GM23338 (cell line): ENCODE results near the gene MAP3K6. TPM values are rescaled to one million over a fixed set of nuclear protein-coding genes. Genes with fewer than 3 reads are reported as not detected.

Source experiments
- ATAC-seq: fragments of 200-7000 bp; cut with Tn5 transposase; 3 replicates; pipeline ENCODE4 v1.9.1; 2020
- DNase-seq: peaks from one replicate; pipeline ENCODE4 v3.0.0-alpha.2; 2015; ENCODE audit warnings: low spot score
- H2AFZ ChIP-seq: fragments of 200-600 bp; sonication (generic); 2 replicates; pipeline ENCODE4 v1.8.0; 2016; ENCODE audit warnings: antibody characterized with exemption, mild to moderate bottlenecking, moderate library complexity
- H3F3A ChIP-seq: fragments of 200-600 bp; sonication (generic); replicated peaks from 2 replicates; pipeline ENCODE4 v1.8.0; 2017; ENCODE audit warnings: antibody characterized with exemption, mixed run types, low read depth
- H3K27ac ChIP-seq: fragments of 200-600 bp; sonication (generic); 2 replicates; pipeline ENCODE4 v1.6.1; 2016; ENCODE audit warnings: low read depth
- H3K27me3 ChIP-seq: fragments of 200-600 bp; sonication (generic); 2 replicates; pipeline ENCODE4 v1.8.0; 2016; ENCODE audit warnings: mild to moderate bottlenecking, mixed run types, moderate library complexity; ENCODE audit not compliant: insufficient read depth
- H3K36me3 ChIP-seq: fragments of 200-600 bp; sonication (generic); 2 replicates; pipeline ENCODE4 v1.8.0; 2016; ENCODE audit warnings: mild to moderate bottlenecking; ENCODE audit not compliant: insufficient read depth
- H3K4me1 ChIP-seq: fragments of 200-600 bp; sonication (generic); 2 replicates; pipeline ENCODE4 v1.8.0; 2016; ENCODE audit warnings: mild to moderate bottlenecking, moderate library complexity; ENCODE audit not compliant: insufficient read depth
- H3K4me2 ChIP-seq: fragments of 200-600 bp; sonication (generic); 2 replicates; pipeline ENCODE4 v1.7.1; 2017; ENCODE audit warnings: mixed run types
- H3K4me3 ChIP-seq: fragments of 200-600 bp; sonication (generic); 2 replicates; pipeline ENCODE4 v1.6.1; 2016; ENCODE audit warnings: mixed run types
- H3K79me2 ChIP-seq: fragments of 200-600 bp; sonication (generic); replicated peaks from 2 replicates; pipeline ENCODE4 v1.8.0; 2017; ENCODE audit warnings: mild to moderate bottlenecking; ENCODE audit not compliant: insufficient read depth
- H3K9me2 ChIP-seq: fragments of 200-600 bp; sonication (generic); 2 replicates; pipeline ENCODE4 v1.8.0; 2017; ENCODE audit not compliant: insufficient read depth
- H4K20me1 ChIP-seq: fragments of 200-600 bp; sonication (generic); replicated peaks from 2 replicates; pipeline ENCODE4 v1.8.0; 2017; ENCODE audit warnings: mild to moderate bottlenecking; ENCODE audit not compliant: insufficient read depth
- H3K27ac Mint-ChIP-seq: 2 replicates; pipeline ENCODE4 v1.8.0; 2020; ENCODE audit warnings: inconsistent platforms, mild to moderate bottlenecking, moderate library complexity, mixed read lengths
- H3K27me3 Mint-ChIP-seq: 3 replicates; pipeline ENCODE4 v1.8.0; 2022; ENCODE audit warnings: low read depth, mild to moderate bottlenecking, moderate library complexity, mixed read lengths, inconsistent platforms; ENCODE audit not compliant: insufficient read depth, poor library complexity
- H3K36me3 Mint-ChIP-seq: 3 replicates; pipeline ENCODE4 v1.8.0; 2021; ENCODE audit warnings: low read depth, mild to moderate bottlenecking, inconsistent platforms, moderate library complexity, mixed read lengths
- H3K4me1 Mint-ChIP-seq: 3 replicates; pipeline ENCODE4 v1.8.0; 2020; ENCODE audit warnings: mild to moderate bottlenecking, inconsistent platforms, mixed read lengths
- H3K4me3 Mint-ChIP-seq: 3 replicates; pipeline ENCODE4 v1.8.0; 2021; ENCODE audit warnings: moderate library complexity, mild to moderate bottlenecking, inconsistent platforms, mixed read lengths
- H3K9me3 Mint-ChIP-seq: 3 replicates; pipeline ENCODE4 v1.8.0; 2020; ENCODE audit warnings: moderate library complexity, mild to moderate bottlenecking, inconsistent platforms, mixed read lengths
- EZH2 ChIP-seq: fragments of 200-600 bp; sonication (generic); IDR thresholded peaks from one replicate; pipeline ENCODE4 v1.8.0; 2017; ENCODE audit warnings: antibody characterized with exemption, mild to moderate bottlenecking, low read depth; ENCODE audit not compliant: unreplicated experiment
- JUNB ChIP-seq: IDR thresholded peaks from one replicate; pipeline ENCODE4 v1.6.1; 2016; ENCODE audit warnings: antibody characterized with exemption; ENCODE audit not compliant: unreplicated experiment
- POLR2AphosphoS5 ChIP-seq: IDR thresholded peaks from 2 replicates; pipeline ENCODE4 v1.6.1; 2016; ENCODE audit warnings: antibody characterized with exemption, low read depth
- REST ChIP-seq: IDR thresholded peaks from one replicate; pipeline ENCODE4 v1.6.1; 2018; ENCODE audit warnings: antibody characterized with exemption; ENCODE audit not compliant: unreplicated experiment
- STAT1 ChIP-seq: IDR thresholded peaks from one replicate; pipeline ENCODE4 v1.6.1; 2016; ENCODE audit warnings: antibody characterized with exemption; ENCODE audit not compliant: unreplicated experiment
- ZNF331 ChIP-seq: fragments of 250-450 bp; sonication (Bioruptor Pico); IDR thresholded peaks from 2 replicates; pipeline ENCODE4 v1.5.0; 2020; ENCODE audit warnings: low read depth, mild to moderate bottlenecking, moderate library complexity
- ZNF462 ChIP-seq: fragments of 250-450 bp; sonication (Bioruptor Pico); IDR thresholded peaks from 2 replicates; pipeline ENCODE4 v1.5.0; 2020; ENCODE audit warnings: mild to moderate bottlenecking, moderate library complexity
- polyA plus RNA-seq: library from polyadenylated mRNA; unstranded; fragments of >200 nt; fragmentation: Nextera tagmentation; extraction: Ambion mirVana; gene quantifications from 2 replicates; pipeline ENCODE4 v1.2.1, GENCODE V29; 2016
- total RNA-seq: library from RNA; depleted of rRNA; stranded (reverse); fragments of >200 nt; shearing (Covaris generic); gene quantifications from 2 replicates; pipeline ENCODE4 v1.2.3, GENCODE V29; 2014
- TF ChIP-seq, protein P1 (sequence below), 2 experiments: fragments of 200-600 bp in 1 of 2; sonication (generic) in 1 of 2; conservative IDR thresholded peaks; 2 replicates each; pipeline versions ENCODE4 v1.5.1 to v1.6.1; 2016 to 2017; ENCODE audit warnings: antibody characterized with exemption in 2 of 2, low read depth in 2 of 2, mild to moderate bottlenecking in 2 of 2, moderate library complexity in 1 of 2

MAP3K6 gene
- total and polyA plus RNA-seq, 2 experiments from 2014 or later, result 8.2 to 10.6 TPM

DNA sequence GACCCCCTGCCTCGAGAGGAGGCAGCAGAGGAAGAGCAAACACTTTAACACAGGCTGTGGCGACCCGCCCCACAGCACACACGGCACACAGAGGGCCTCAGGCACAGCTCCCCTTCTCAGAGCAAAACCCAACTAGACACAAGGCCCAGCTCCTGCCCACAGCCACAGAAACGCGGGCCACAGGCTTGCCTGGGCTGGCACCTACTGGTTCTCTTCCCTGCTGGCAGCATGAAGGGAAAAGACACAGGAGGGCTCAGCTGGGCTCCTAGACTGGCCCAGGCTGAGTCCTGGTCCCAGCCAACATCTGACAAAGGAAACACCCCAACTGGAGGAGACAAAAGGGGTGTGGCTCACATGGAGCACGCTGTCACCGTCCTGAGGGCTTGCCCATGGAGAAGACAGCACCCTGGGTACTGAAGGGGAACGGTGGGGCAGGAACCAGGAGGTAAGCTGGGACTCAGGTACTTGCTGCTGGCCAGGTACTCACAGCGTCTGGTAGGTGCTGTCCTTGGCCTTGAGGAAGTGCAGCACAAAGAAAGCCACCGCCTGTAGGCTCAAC, 12.9 kb upstream of the MAP3K6 start (continued):
- no peak for TF ChIP-seq ZNF462

DNA sequence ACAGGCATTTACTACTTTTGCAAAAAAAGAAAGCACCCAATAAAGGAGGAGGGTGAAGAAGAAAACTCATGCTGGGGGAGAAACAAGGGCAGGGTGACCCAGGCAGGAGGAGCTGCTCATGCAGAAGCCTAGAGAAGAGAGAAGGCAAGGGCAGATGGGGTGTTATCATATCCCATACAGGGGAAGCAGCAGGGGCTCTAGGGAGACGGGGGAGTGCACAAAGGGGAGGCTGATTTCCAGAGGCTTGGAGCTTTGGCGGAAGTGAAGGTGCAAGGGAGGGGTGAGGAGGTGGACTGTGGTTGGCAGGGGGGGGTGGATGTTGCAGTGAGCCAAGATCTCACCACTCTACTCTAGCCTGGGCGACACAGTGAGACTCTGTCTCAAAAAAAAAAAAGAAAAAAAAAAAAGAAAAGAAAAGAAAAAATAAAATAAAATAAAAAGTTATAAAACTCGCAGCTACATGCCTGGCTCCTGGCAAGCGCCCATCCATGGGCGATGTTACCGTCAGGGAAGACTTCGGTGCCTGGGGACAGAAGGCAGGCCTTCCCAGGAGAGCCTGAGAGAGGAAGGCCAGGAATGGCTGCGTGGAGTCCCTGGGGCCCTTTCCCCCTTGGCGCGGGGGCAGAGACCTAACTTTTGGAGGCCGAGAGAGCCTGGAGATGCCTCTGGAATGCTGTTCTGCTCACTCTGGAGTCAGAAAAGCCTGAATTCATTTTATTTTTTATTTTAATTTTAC, 11.2 kb upstream of the MAP3K6 start:
- DNase-seq, result no peak
- Histone ChIP-seq H4K20me1 (no peaks in the 10 kb centered on the region), H3K4me2 (no peak overlapping the region), H3K36me3 (no peaks in the 10 kb centered on the region), H3K79me2 (no peaks in the 10 kb centered on the region), H3K9me2 (no peaks in the 10 kb centered on the region), H3K4me1 (0 out of 2 replicates have a peak, but pooled peaks cover 3% of the 10 kb centered on the region), H2AFZ (no peak overlapping the region), H3K27me3 (peaks cover 5% of the 10 kb centered on the region), H3K4me3 (no peak overlapping the region), H3F3A (no peaks in the 10 kb centered on the region), H3K27ac (no peak overlapping the region)
- TF ChIP-seq, protein P1, sequence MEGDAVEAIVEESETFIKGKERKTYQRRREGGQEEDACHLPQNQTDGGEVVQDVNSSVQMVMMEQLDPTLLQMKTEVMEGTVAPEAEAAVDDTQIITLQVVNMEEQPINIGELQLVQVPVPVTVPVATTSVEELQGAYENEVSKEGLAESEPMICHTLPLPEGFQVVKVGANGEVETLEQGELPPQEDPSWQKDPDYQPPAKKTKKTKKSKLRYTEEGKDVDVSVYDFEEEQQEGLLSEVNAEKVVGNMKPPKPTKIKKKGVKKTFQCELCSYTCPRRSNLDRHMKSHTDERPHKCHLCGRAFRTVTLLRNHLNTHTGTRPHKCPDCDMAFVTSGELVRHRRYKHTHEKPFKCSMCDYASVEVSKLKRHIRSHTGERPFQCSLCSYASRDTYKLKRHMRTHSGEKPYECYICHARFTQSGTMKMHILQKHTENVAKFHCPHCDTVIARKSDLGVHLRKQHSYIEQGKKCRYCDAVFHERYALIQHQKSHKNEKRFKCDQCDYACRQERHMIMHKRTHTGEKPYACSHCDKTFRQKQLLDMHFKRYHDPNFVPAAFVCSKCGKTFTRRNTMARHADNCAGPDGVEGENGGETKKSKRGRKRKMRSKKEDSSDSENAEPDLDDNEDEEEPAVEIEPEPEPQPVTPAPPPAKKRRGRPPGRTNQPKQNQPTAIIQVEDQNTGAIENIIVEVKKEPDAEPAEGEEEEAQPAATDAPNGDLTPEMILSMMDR (conservative IDR thresholded peaks at IDR 0.05; ENCODE audit: low read depth in 2 of 2), result no peak
- TF ChIP-seq JUNB (no peak), REST (no peak), POLR2AphosphoS5 (no peak), STAT1 (no peak), ZNF331 (CRISPR knock-in tag) (no peak), EZH2 (no peak)
- peaks cover 7% of the 10 kb centered on the region; the same call in 1 of the 3 replicates for H3K4me1 Mint-ChIP-seq
- no peak overlapping the region for H3K27ac Mint-ChIP-seq
- peaks cover 8% of the 10 kb centered on the region for H3K27me3 Mint-ChIP-seq
- no peak overlapping the region for H3K4me3 Mint-ChIP-seq
- H3K36me3 Mint-ChIP-seq, result no peaks in the 10 kb centered on the region
- no peak for ATAC-seq
- H3K9me3 Mint-ChIP-seq, result no peaks in the 10 kb centered on the region
